Colonic mucosa (tissue), 4 donors: ENCODE measurements around the gene KRTAP9-1. TPM values are rescaled to one million over a fixed set of nuclear protein-coding genes. Genes with fewer than 3 reads are reported as not detected.
"Not testable (repeated sequence)": the region's sequence is repeated elsewhere in the genome, so short reads cannot be mapped to it uniquely, and the experiment has no call there.

Experiments
- DNase-seq: peaks from one replicate; pipeline ENCODE4 v3.0.0-alpha.2; 2020
- H3K27ac ChIP-seq: fragments of 200-600 bp; one replicate; pipeline ENCODE4 v1.8.0; 2021
- H3K27me3 ChIP-seq: fragments of 200-600 bp; one replicate; pipeline ENCODE4 v1.8.0; 2021
- H3K36me3 ChIP-seq: fragments of 200-600 bp; one replicate; pipeline ENCODE4 v1.8.0; 2021
- H3K4me1 ChIP-seq: fragments of 200-600 bp; one replicate; pipeline ENCODE4 v1.8.0; 2021; ENCODE audit warnings: mild to moderate bottlenecking
- H3K4me3 ChIP-seq: fragments of 200-600 bp; one replicate; pipeline ENCODE4 v1.8.0; 2021
- H3K9ac ChIP-seq, 2 donors: one replicate each; pipeline ENCODE4 v1.7.0; 2013; ENCODE audit warnings: control low read depth in 2 of 2, low read depth in 2 of 2, low read length in 2 of 2
- H3K9me3 ChIP-seq: fragments of 200-600 bp; one replicate; pipeline ENCODE4 v1.8.0; 2021
- CTCF ChIP-seq: fragments of 200-600 bp; IDR thresholded peaks from one replicate; pipeline ENCODE4 v1.8.0; 2022; ENCODE audit warnings: antibody characterized with exemption, mild to moderate bottlenecking
- intact Hi-C: fragments of 100-400 bp; cut with DNase I; formaldehyde crosslinking; loops from one replicate; pipeline ENCODE4 v1.14.1; 2022
- total RNA-seq, 2 donors: library from RNA; stranded (reverse); fragmentation: NEBNext Ultra II Directional in 1 of 2; extraction: Animal tissue kit (Norgen Biotek cat#: 25700) in 1 of 2; gene quantifications; one replicate each; pipeline ENCODE4 v1.2.1, GENCODE V29; 2021
- donor health status: healthy.
- donor health status: DM: no; HTN: no; CAD: no.
- donor health status: DM: no; HTN: no; CAD: no.

The KRTAP9-1 gene
- total RNA-seq, 2 donors from 2014 or later = not detected

GRCh38 chr17:41211845-41212466 lies 22.3 kb downstream of the KRTAP9-1 start:
- no peak for DNase-seq
- Histone ChIP-seq H3K27ac (no peak overlapping the region), H3K27me3 (no peaks in the 10 kb centered on the region), H3K4me3 (no peak overlapping the region), H3K4me1 (no peaks in the 10 kb centered on the region), H3K36me3 (no peaks in the 10 kb centered on the region), H3K9me3 (no peaks in the 10 kb centered on the region), H3K9ac (no peak overlapping the region)
- intact Hi-C loops = no loop called here
- no peak for TF ChIP-seq CTCF

GRCh38 chr17:41212524-41213169 lies 23.0 kb downstream of the KRTAP9-1 start:
- H3K36me3 ChIP-seq = no peaks in the 10 kb centered on the region
- H3K9ac ChIP-seq = no peak overlapping the region
- H3K27me3 ChIP-seq = no peaks in the 10 kb centered on the region
- H3K4me1 ChIP-seq = no peaks in the 10 kb centered on the region
- no peak for TF ChIP-seq CTCF
- intact Hi-C loops = no loop called here
- H3K4me3 ChIP-seq = no peak overlapping the region
- no peak for DNase-seq
- H3K27ac ChIP-seq = no peak overlapping the region
- no peaks in the 10 kb centered on the region for H3K9me3 ChIP-seq

- no peak for DNase-seq
- intact Hi-C loops = no loop called here
- Histone ChIP-seq H3K4me1 (no peaks in the 10 kb centered on the region), H3K9ac (no peak overlapping the region), H3K27ac (no peak overlapping the region), H3K9me3 (no peaks in the 10 kb centered on the region), H3K4me3 (no peak overlapping the region), H3K36me3 (no peaks in the 10 kb centered on the region), H3K27me3 (no peaks in the 10 kb centered on the region)
- TF ChIP-seq CTCF = no peak
These were observed 26.0 kb downstream of the KRTAP9-1 start for GRCh38 chr17:41215681-41216080.

GRCh38 chr17:41223821-41224220 lies 34.1 kb downstream of the KRTAP9-1 start:
- intact Hi-C loops = no loop called here
- Histone ChIP-seq H3K27ac (no peak overlapping the region), H3K36me3 (no peaks in the 10 kb centered on the region), H3K27me3 (no peaks in the 10 kb centered on the region), H3K9ac (no peak overlapping the region), H3K4me3 (no peak overlapping the region), H3K9me3 (no peaks in the 10 kb centered on the region), H3K4me1 (no peaks in the 10 kb centered on the region)
- no peak for DNase-seq
- no peak for TF ChIP-seq CTCF

- H3K9me3 ChIP-seq = no peaks in the 10 kb centered on the region
- TF ChIP-seq CTCF = no peak
- no peaks in the 10 kb centered on the region for H3K4me1 ChIP-seq
- no peaks in the 10 kb centered on the region for H3K27me3 ChIP-seq
- DNase-seq = no peak
- H3K4me3 ChIP-seq = no peak overlapping the region
- H3K9ac ChIP-seq = no peak overlapping the region
- H3K27ac ChIP-seq = no peak overlapping the region
- intact Hi-C loops = no loop called here
- H3K36me3 ChIP-seq = no peaks in the 10 kb centered on the region
These were observed 36.4 kb downstream of the KRTAP9-1 start for GRCh38 chr17:41226051-41226450.

GRCh38 chr17:41226598-41227095 lies 37.0 kb downstream of the KRTAP9-1 start, which contains the start of gene KRTAP9-2:
Gene KRTAP9-2, plus strand, starts transcription at chr17:41226648. Its CDS starts 7 bp downstream, at chr17:41226655.
- H3K9ac ChIP-seq, intact Hi-C loops: not testable (repeated sequence)

More at GRCh38 chr17:41226598-41227095, 37.0 kb downstream of the KRTAP9-1 start, which contains the start of gene KRTAP9-2:
- not testable (repeated sequence) for H3K36me3 ChIP-seq, H3K9me3 ChIP-seq, DNase-seq, H3K27me3 ChIP-seq, H3K27ac ChIP-seq, H3K4me3 ChIP-seq, H3K4me1 ChIP-seq
